Heart right ventricle (tissue), 16 donors: ENCODE data around the gene SYNGR4. TPM values are rescaled to one million over a fixed set of nuclear protein-coding genes. Genes with fewer than 3 reads are reported as not detected.

ENCODE experiments used
- ATAC-seq, 8 donors: fragments of 200-7000 bp; cut with Tn5 transposase; one replicate each; pipeline ENCODE4 v1.9.1; 2020; ENCODE audit warnings: mild to moderate bottlenecking in 8 of 8, moderate library complexity in 8 of 8, moderate number of reproducible peaks in 1 of 8
- DNase-seq, 2 donors: peaks; one replicate each; pipeline ENCODE4 v3.0.0-alpha.2; 2020
- H3K27ac ChIP-seq, 10 donors: fragments of 200-600 bp; sonication (generic) in 2 of 10; one replicate each; pipeline versions ENCODE4 v1.5.0 to v1.8.0; 2020 to 2022; ENCODE audit warnings: mild to moderate bottlenecking in 3 of 10
- H3K27me3 ChIP-seq, 7 donors: fragments of 200-600 bp; one replicate each; pipeline ENCODE4 v1.8.0; 2021 to 2022; ENCODE audit warnings: mild to moderate bottlenecking in 2 of 7
- H3K36me3 ChIP-seq, 9 donors: fragments of 200-600 bp; sonication (generic) in 1 of 9; one replicate each; pipeline versions ENCODE4 v1.5.0 to v1.8.0; 2020 to 2022; ENCODE audit warnings: mild to moderate bottlenecking in 2 of 9
- H3K4me1 ChIP-seq, 9 donors: fragments of 200-600 bp; sonication (generic) in 1 of 9; one replicate each; pipeline versions ENCODE4 v1.5.0 to v1.8.0; 2020 to 2022; ENCODE audit warnings: mild to moderate bottlenecking in 4 of 9
- H3K4me3 ChIP-seq, 10 donors: fragments of 200-600 bp; sonication (generic) in 2 of 10; one replicate each; pipeline versions ENCODE4 v1.5.0 to v1.8.0; 2020 to 2022; ENCODE audit warnings: mild to moderate bottlenecking in 7 of 10, moderate library complexity in 2 of 10
- H3K9me3 ChIP-seq, 11 donors: fragments of 200-600 bp in 10 of 11; sonication (generic) in 2 of 11; one replicate each; pipeline versions ENCODE4 v1.5.0 to v1.8.0; 2013 to 2022; ENCODE audit warnings: mild to moderate bottlenecking in 2 of 11, control low read depth in 1 of 11, moderate library complexity in 1 of 11
- WGBS, 2 donors: extraction: QIAGEN DNeasy Blood & Tissue Kit; methylation state at CpG; one replicate each; pipeline ENCODE4 v1.1.7; 2013; ENCODE audit warnings: inconsistent platforms in 1 of 2; 5-methylcytosine and 5-hydroxymethylcytosine counted together
- intact Hi-C, 10 donors: fragments of 100-400 bp; cut with DNase I; formaldehyde crosslinking; loops; one replicate each; pipeline versions ENCODE4 v1.11.1 to v1.14.2; 2022
- polyA plus RNA-seq, 2 donors: library from polyadenylated mRNA; stranded (reverse); fragments of 200-250 nt; gene quantifications; one replicate each; pipeline ENCODE4 v1.2.3, GENCODE V29; 2013
- total RNA-seq, 10 donors: library from RNA; stranded (reverse); fragmentation: NEBNext Ultra II Directional in 3 of 10; extraction: Animal tissue kit (Norgen Biotek cat#: 25700) in 3 of 10; gene quantifications; one replicate each; pipeline versions ENCODE4 v1.2.1 to v1.2.4, GENCODE V29; 2021 to 2023
- TF ChIP-seq, protein P1 (sequence below), 9 donors: fragments of 200-600 bp; sonication (generic) in 2 of 9; IDR thresholded peaks; one replicate each; pipeline versions ENCODE4 v1.5.0 to v1.8.0; 2021 to 2022; ENCODE audit warnings: antibody characterized with exemption in 9 of 9, mild to moderate bottlenecking in 5 of 9, moderate library complexity in 1 of 9
- donor health status: Arrhythmogenic right ventricular cardiomyopathy.
- donor health status: ischemic (EF 13 %, LVEDD 7.1; RV severe dilation, severe dysfunction).
- donor health status: healthy with polysubstance abuse.
- donor health status: DM: no; HTN: yes; CAD: no.
- donor health status: DM: no; HTN: no; CAD: no.
- donor health status: ischemic (EF 25% LVEDD 6.9; RV normal size, moderate dysfunction).
- donor health status: ischemic (EF 25% LVEDD 5.7; RV mildly dilated, moderate dysfunction).
- donor health status: healthy.
- donor health status: DM: yes; HTN: yes; CAD: no.
- donor health status: Ischemic cardiomyopathy.
- donor health status: ischemic (EF 35%, LVEDD 5.7; RV mildly dilated, moderate dysfunction).
- donor health status: nonischemic (EF 11% LVEDD 7.7; RV severe dilation, severe dysfunction).
- donor health status: DM: yes; HTN: yes; CAD: no.
- donor health status: PGD.
- donor health status: ischemic (EF 29% LVEDD 5.4; RV normal size, mild dysfunction).
- donor health status: nonischemic (EF 23%, LVEDD 6.1; RV moderate dilation, normal function).

The SYNGR4 gene
- total and polyA plus RNA-seq, 12 donors: not detected

DNA sequence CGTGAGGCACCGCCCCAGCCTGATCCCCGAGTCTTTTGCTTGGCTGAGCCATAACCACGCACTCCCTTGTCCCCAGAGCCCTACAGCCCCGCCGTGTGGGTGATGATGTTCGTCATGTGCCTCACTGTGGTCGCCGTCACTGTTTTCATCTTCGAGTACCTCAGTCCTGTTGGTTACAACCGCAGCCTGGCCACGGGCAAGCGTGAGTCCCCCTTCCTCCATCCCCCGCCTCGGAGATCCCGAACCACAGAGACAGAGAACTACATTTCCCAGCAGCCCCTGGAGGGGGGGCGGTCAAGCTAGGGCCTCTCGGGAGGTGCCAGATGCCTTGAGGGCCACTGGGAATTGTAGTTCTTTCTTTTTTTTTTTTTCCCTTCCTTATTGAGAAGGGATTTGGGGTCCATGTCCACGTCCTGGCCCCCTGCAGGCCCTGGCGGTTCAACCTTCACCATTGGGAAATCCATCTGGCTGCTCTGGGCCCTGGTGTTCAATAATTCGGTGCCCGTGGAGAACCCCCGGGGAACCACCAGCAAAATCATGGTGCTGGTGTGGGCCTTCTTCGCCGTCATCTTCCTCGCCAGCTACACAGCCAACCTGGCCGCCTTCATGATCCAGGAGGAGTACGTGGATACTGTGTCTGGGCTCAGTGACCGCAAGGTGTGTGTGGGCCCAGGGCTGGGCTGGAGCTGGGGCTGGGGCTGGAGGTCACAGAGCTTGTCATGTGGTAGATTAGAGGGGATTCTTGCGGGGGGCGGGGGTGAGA is 55.2 kb downstream of the SYNGR4 start:
- Histone ChIP-seq H3K4me1 (peaks cover 0 to 16% (median 4%) of the 10 kb centered on the region in 9 donors), H3K36me3 (no peaks in the 10 kb centered on the region), H3K9me3 (no peaks in the 10 kb centered on the region), H3K27me3 (peaks cover 0 to 20% (median 9%) of the 10 kb centered on the region in 7 donors), H3K4me3 (no peak overlapping the region), H3K27ac (no peak overlapping the region)
- ATAC-seq (peak in 5 of 8 donors; percentile 40 to 67 (median 54)), DNase-seq (no peak)
- WGBS, 2 donors: 67 to 69% methylated on average over 31 of the region's 31 CpGs
- intact Hi-C loops: no loop called here
- TF ChIP-seq, protein P1, sequence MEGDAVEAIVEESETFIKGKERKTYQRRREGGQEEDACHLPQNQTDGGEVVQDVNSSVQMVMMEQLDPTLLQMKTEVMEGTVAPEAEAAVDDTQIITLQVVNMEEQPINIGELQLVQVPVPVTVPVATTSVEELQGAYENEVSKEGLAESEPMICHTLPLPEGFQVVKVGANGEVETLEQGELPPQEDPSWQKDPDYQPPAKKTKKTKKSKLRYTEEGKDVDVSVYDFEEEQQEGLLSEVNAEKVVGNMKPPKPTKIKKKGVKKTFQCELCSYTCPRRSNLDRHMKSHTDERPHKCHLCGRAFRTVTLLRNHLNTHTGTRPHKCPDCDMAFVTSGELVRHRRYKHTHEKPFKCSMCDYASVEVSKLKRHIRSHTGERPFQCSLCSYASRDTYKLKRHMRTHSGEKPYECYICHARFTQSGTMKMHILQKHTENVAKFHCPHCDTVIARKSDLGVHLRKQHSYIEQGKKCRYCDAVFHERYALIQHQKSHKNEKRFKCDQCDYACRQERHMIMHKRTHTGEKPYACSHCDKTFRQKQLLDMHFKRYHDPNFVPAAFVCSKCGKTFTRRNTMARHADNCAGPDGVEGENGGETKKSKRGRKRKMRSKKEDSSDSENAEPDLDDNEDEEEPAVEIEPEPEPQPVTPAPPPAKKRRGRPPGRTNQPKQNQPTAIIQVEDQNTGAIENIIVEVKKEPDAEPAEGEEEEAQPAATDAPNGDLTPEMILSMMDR (IDR thresholded peaks at IDR 0.05): no peak

DNA sequence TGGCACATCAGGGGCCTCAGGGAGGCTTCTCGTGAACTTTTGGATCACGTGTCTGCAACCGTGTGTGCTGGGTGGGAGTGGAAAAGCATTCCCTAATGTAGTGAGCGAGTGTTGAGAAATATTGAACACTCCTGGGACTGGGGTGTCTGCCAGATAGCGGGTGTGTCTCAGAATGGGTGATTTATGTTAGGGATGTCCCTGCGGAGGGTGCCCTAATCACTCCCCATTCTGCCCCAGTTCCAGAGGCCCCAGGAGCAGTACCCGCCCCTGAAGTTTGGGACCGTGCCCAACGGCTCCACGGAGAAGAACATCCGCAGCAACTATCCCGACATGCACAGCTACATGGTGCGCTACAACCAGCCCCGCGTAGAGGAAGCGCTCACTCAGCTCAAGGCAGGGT is 57.4 kb downstream of the SYNGR4 start:
- 74 to 77% methylated on average over 16 of the region's 16 CpGs for WGBS, 2 donors
- Histone ChIP-seq H3K27me3 (peaks cover 0 to 5% (median 0%) of the 10 kb centered on the region in 7 donors), H3K27ac (no peak overlapping the region), H3K36me3 (no peaks in the 10 kb centered on the region), H3K4me3 (no peak overlapping the region), H3K4me1 (peaks cover 0 to 15% (median 0%) of the 10 kb centered on the region in 9 donors), H3K9me3 (no peaks in the 10 kb centered on the region)
- TF ChIP-seq, protein P1 (IDR thresholded peaks at IDR 0.05): no peak
- ATAC-seq: no peak
- DNase-seq: no peak
- intact Hi-C loops: no loop called here

DNA sequence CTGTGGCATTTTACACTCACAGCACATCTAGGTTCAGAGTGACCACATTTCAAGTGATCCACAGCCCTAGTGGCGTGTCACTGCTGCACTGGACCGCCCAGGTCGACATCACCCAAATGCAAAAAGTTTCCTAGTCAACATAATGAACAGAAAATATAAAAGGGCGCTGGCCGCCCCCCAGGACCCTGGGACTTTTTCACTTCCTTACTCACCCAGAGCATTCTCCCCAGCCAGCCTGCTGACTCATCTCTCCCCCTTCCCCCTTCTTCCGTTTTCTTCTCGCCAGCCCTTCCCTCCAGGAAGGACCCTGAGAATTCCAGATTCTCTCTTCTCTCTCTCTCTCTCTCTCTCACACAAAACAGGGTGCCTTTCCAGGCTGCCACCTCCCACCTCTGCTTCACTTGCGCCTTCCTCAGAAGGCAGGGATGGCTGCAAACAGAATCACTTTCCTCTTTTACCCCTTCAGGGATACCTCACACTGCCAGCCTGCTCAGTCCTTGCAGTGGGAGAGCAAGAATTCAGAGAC is 60.6 kb downstream of the SYNGR4 start:
- peak in 5 of 8 donors; percentile 27 to 72 (median 41) for ATAC-seq
- TF ChIP-seq, protein P1 (IDR thresholded peaks at IDR 0.05): no peak
- no peak overlapping the region for H3K4me3 ChIP-seq
- H3K27ac ChIP-seq: peak overlapping the region in 2 of 10 donors; percentile 15 to 65
- no peaks in the 10 kb centered on the region for H3K36me3 ChIP-seq
- DNase-seq: no peak
- 35 to 36% methylated on average over 8 of the region's 8 CpGs for WGBS, 2 donors
- H3K27me3 ChIP-seq: no peaks in the 10 kb centered on the region
- intact Hi-C loops: no loop called here
- H3K4me1 ChIP-seq: peaks cover 0 to 13% (median 0%) of the 10 kb centered on the region in 9 donors
- no peaks in the 10 kb centered on the region for H3K9me3 ChIP-seq

Other genes with a start within 250 kb of the SYNGR4 start
- gene LIG1, start 194.0 kb upstream of the SYNGR4 start, total RNA-seq: 1 to 10 TPM; 1.8 to 8.5 (median 3.5) TPM
- 1 to 10 TPM; 5.2 to 9.9 TPM for gene LIG1, start 194.0 kb upstream of the SYNGR4 start, polyA plus RNA-seq
- gene ZSWIM9, start 193.7 kb upstream of the SYNGR4 start, total RNA-seq: 1 to 10 TPM; 5.5 to 8.5 (median 6.6) TPM
- 1 to 10 TPM; 3.8 to 4.1 TPM for gene ZSWIM9, start 193.7 kb upstream of the SYNGR4 start, polyA plus RNA-seq
- 10 to 100 TPM; 19.5 to 49.5 (median 29.4) TPM for gene CARD8, start 108.5 kb upstream of the SYNGR4 start, total RNA-seq
- gene CARD8, start 108.5 kb upstream of the SYNGR4 start, polyA plus RNA-seq: 10 to 100 TPM; 18.9 to 44.2 TPM
- gene ZNF114, start 94.3 kb upstream of the SYNGR4 start, total RNA-seq: under 1 TPM; 0.18 to 0.64 (median 0.33) TPM
- gene ZNF114, start 94.3 kb upstream of the SYNGR4 start, polyA plus RNA-seq: under 1 TPM; 0.29 to 0.66 TPM
- gene EMP3, start 38.8 kb upstream of the SYNGR4 start, total RNA-seq: 100 to 1,000 TPM in 1 of 10 donors, 10 to 100 TPM in 9; 18.8 to 119 (median 32.8) TPM
- gene EMP3, start 38.8 kb upstream of the SYNGR4 start, polyA plus RNA-seq: 100 to 1,000 TPM; 116 to 124 TPM
- gene TMEM143, start 427 bp upstream of the SYNGR4 start, total RNA-seq: 100 to 1,000 TPM in 1 of 10 donors, 10 to 100 TPM in 9; 51.8 to 110 (median 89.5) TPM
- gene TMEM143, start 427 bp upstream of the SYNGR4 start, polyA plus RNA-seq: 10 to 100 TPM in 1 of 2 donors, 1 to 10 TPM in 1; 9.7 to 48.1 TPM
- gene KDELR1, start 27.2 kb downstream of the SYNGR4 start, total RNA-seq: 10 to 100 TPM; 63.2 to 95.2 (median 73.2) TPM
- gene KDELR1, start 27.2 kb downstream of the SYNGR4 start, polyA plus RNA-seq: 10 to 100 TPM; 55.1 to 96.0 TPM
- gene GRIN2D, start 29.3 kb downstream of the SYNGR4 start, total RNA-seq: 1 to 10 TPM in 1 of 10 donors, under 1 TPM in 9; 0.04 to 1.0 (median 0.19) TPM
- gene GRIN2D, start 29.3 kb downstream of the SYNGR4 start, polyA plus RNA-seq: under 1 TPM; 0.22 to 0.23 TPM
- 10 to 100 TPM; 13.2 to 26.2 (median 17.0) TPM for gene GRWD1, start 81.6 kb downstream of the SYNGR4 start, total RNA-seq
- 10 to 100 TPM in 1 of 2 donors, 1 to 10 TPM in 1; 5.6 to 22.8 TPM for gene GRWD1, start 81.6 kb downstream of the SYNGR4 start, polyA plus RNA-seq
- gene KCNJ14, start 91.2 kb downstream of the SYNGR4 start, total RNA-seq: under 1 TPM; 0.13 to 0.52 (median 0.30) TPM
- gene KCNJ14, start 91.2 kb downstream of the SYNGR4 start, polyA plus RNA-seq: under 1 TPM; 0.29 to 0.43 TPM
- gene CYTH2, start 105.0 kb downstream of the SYNGR4 start, total RNA-seq: 10 to 100 TPM; 25.8 to 40.4 (median 32.2) TPM
- 10 to 100 TPM; 28.2 to 41.9 TPM for gene CYTH2, start 105.0 kb downstream of the SYNGR4 start, polyA plus RNA-seq
- gene LMTK3, start 147.5 kb downstream of the SYNGR4 start, total RNA-seq: 1 to 10 TPM in 4 of 10 donors, under 1 TPM in 6; 0.40 to 1.3 (median 0.88) TPM
- gene LMTK3, start 147.5 kb downstream of the SYNGR4 start, polyA plus RNA-seq: 1 to 10 TPM in 1 of 2 donors, under 1 TPM in 1; 0.12 to 1.5 TPM
- gene SULT2B1, start 187.8 kb downstream of the SYNGR4 start, total RNA-seq: under 1 TPM in 3 of 10 donors, not detected in 7; 0.42 to 0.70 (median 0.42) TPM
- gene SULT2B1, start 187.8 kb downstream of the SYNGR4 start, polyA plus RNA-seq: under 1 TPM; 0.13 to 0.44 TPM
- gene SPACA4, start 242.4 kb downstream of the SYNGR4 start, total RNA-seq: not detected
- gene SPACA4, start 242.4 kb downstream of the SYNGR4 start, polyA plus RNA-seq: not detected